SKM-1 (cell line): Measurements from ENCODE around the gene GFRA1.

ENCODE experiments used
- DNase-seq: peaks from one replicate; lab custom pipeline; 2025; ENCODE audit not compliant: unreplicated experiment; lab: John Stamatoyannopoulos, UW

GFRA1 gene

GRCh38 chr10:116108095-116108494, 164.9 kb downstream of the GFRA1 start:
- DNase-seq: no peak

GRCh38 chr10:116106611-116107010, 166.4 kb downstream of the GFRA1 start:
- DNase-seq: no peak

GRCh38 chr10:116105264-116105663, 167.7 kb downstream of the GFRA1 start:
- no peak for DNase-seq

- no peak for DNase-seq
These were observed 168.6 kb downstream of the GFRA1 start for GRCh38 chr10:116104210-116104932.

GRCh38 chr10:116103668-116104067, 169.3 kb downstream of the GFRA1 start:
- no peak for DNase-seq

- no peak for DNase-seq
These were observed 171.2 kb downstream of the GFRA1 start for GRCh38 chr10:116101616-116102315.

- no peak for DNase-seq
These were observed 172.0 kb downstream of the GFRA1 start for GRCh38 chr10:116100984-116101383.

- DNase-seq: no peak
These were observed 174.0 kb downstream of the GFRA1 start for GRCh38 chr10:116099023-116099420.

- DNase-seq: no peak
These were observed 174.5 kb downstream of the GFRA1 start for GRCh38 chr10:116098411-116099022.

- no peak for DNase-seq
These were observed 175.7 kb downstream of the GFRA1 start for GRCh38 chr10:116097239-116097784.

- no peak for DNase-seq
These were observed 176.5 kb downstream of the GFRA1 start for GRCh38 chr10:116096526-116096925.

GRCh38 chr10:116094356-116094755, 178.7 kb downstream of the GFRA1 start:
- DNase-seq: no peak

- DNase-seq: no peak
These were observed 180.0 kb downstream of the GFRA1 start for GRCh38 chr10:116093031-116093430.

GRCh38 chr10:116088985-116089384, 184.0 kb downstream of the GFRA1 start:
- DNase-seq: no peak

GRCh38 chr10:116085323-116085722, 187.7 kb downstream of the GFRA1 start:
- DNase-seq: no peak

- no peak for DNase-seq
These were observed 188.8 kb downstream of the GFRA1 start for GRCh38 chr10:116084161-116084560.

GRCh38 chr10:116083226-116083762, 189.7 kb downstream of the GFRA1 start:
- no peak for DNase-seq

- DNase-seq: no peak
These were observed 190.2 kb downstream of the GFRA1 start for GRCh38 chr10:116082762-116083161.

- no peak for DNase-seq
These were observed 190.8 kb downstream of the GFRA1 start for GRCh38 chr10:116082206-116082605.

GRCh38 chr10:116080553-116080952, 192.5 kb downstream of the GFRA1 start:
- no peak for DNase-seq

- DNase-seq: no peak
These were observed 193.7 kb downstream of the GFRA1 start for GRCh38 chr10:116079355-116079754.

GRCh38 chr10:116076621-116077020, 196.4 kb downstream of the GFRA1 start:
- DNase-seq: no peak
